Endothelial cell of umbilical vein (primary cell): ENCODE measurements around the gene FAM118A. TPM values are rescaled to one million over a fixed set of nuclear protein-coding genes. Genes with fewer than 3 reads are reported as not detected.
A peak's percentile ranks its signal among the peaks of the same experiment; 100 is the strongest.

ENCODE experiments used
- BruUV-seq: library from RNA; stranded (reverse); fragments of 400-500 nt; replicated peaks from 2 replicates; lab custom pipeline; 2021; lab: Mats Ljungman, UMichigan
- CTCF ChIA-PET: fragments of 300-600, 350-600 bp; sonication (Branson Sonifier 250); formaldehyde crosslinking; loops from one replicate; lab custom pipeline; 2021; ENCODE audit warnings: antibody characterized with exemption, inconsistent platforms; lab: Charles Lee
- POLR2A ChIA-PET: fragments of 300-600, 350-600 bp; sonication (Branson Sonifier 250); formaldehyde crosslinking; loops from one replicate; lab custom pipeline; 2021; ENCODE audit warnings: antibody characterized with exemption, inconsistent platforms; lab: Charles Lee
- DNase-seq: peaks from one replicate; pipeline ENCODE4 v3.0.0-alpha.2; 2011; ENCODE audit warnings: low read depth, low spot score
- FAIRE-seq: peaks from 2 replicates; lab custom pipeline; 2011; peaks lifted over from hg19 to GRCh38; lab: Jason Lieb, UNC
- H2AFZ ChIP-seq: 2 replicates; pipeline ENCODE4 v1.6.0; 2012; ENCODE audit warnings: low read depth, low read length, control low read depth, inconsistent platforms
- H3K27ac ChIP-seq: 2 replicates; pipeline ENCODE4 v1.5.1; 2011; ENCODE audit warnings: low read depth, mild to moderate bottlenecking, control low read depth, low read length, moderate library complexity; ENCODE audit not compliant: insufficient read depth
- H3K27me3 ChIP-seq, 2 experiments: 2 replicates each; pipeline versions ENCODE4 v1.6.0 to v1.6.1; 2011; ENCODE audit warnings: low read length in 2 of 2, mixed read lengths in 1 of 2; ENCODE audit not compliant: control insufficient read depth in 2 of 2, insufficient read depth in 2 of 2
- H3K36me3 ChIP-seq, 2 experiments: 2 replicates in 1 of 2; 3 replicates in 1 of 2; pipeline ENCODE4 v1.5.1; 2011; ENCODE audit warnings: low read length in 2 of 2, mild to moderate bottlenecking in 1 of 2, moderate library complexity in 1 of 2; ENCODE audit not compliant: control insufficient read depth in 2 of 2, insufficient read depth in 2 of 2; ENCODE audit errors: extremely low read depth in 1 of 2
- H3K4me1 ChIP-seq: 3 replicates; pipeline ENCODE4 v1.5.1; 2011; ENCODE audit warnings: mild to moderate bottlenecking, low read length; ENCODE audit not compliant: control insufficient read depth, insufficient read depth; ENCODE audit errors: extremely low read depth
- H3K4me2 ChIP-seq: 2 replicates; pipeline ENCODE4 v1.6.1; 2011; ENCODE audit warnings: low read length, control low read depth, mixed read lengths; ENCODE audit not compliant: insufficient read depth
- H3K4me3 ChIP-seq, 3 experiments: fragments of 200-600 bp in 1 of 3; sonication (generic), shearing (Covaris generic) in 1 of 3; replicated peaks in 1 of 3; 2 replicates each; pipeline ENCODE4 v1.5.1; 2011 to 2016; ENCODE audit warnings: control low read depth in 3 of 3, low read length in 3 of 3, mild to moderate bottlenecking in 2 of 3, inconsistent platforms in 1 of 3, low read depth in 1 of 3, moderate library complexity in 1 of 3; ENCODE audit not compliant: insufficient read depth in 1 of 3
- H3K79me2 ChIP-seq: 2 replicates; pipeline ENCODE4 v1.6.0; 2012; ENCODE audit warnings: low read length, inconsistent platforms; ENCODE audit not compliant: control insufficient read depth, insufficient read depth
- H3K9ac ChIP-seq: replicated peaks from 2 replicates; pipeline ENCODE3; 2011; ENCODE audit warnings: low read length, control low read depth; ENCODE audit not compliant: insufficient read depth; ENCODE audit errors: extremely low read depth
- H3K9me1 ChIP-seq: replicated peaks from 3 replicates; pipeline ENCODE4 v1.6.0; 2011; ENCODE audit warnings: mild to moderate bottlenecking, low read length; ENCODE audit not compliant: control insufficient read depth, insufficient read depth; ENCODE audit errors: extremely low read depth
- H3K9me3 ChIP-seq: replicated peaks from 2 replicates; pipeline ENCODE4 v1.5.1; 2012; ENCODE audit warnings: low read length, inconsistent platforms; ENCODE audit not compliant: control insufficient read depth, insufficient read depth
- H4K20me1 ChIP-seq: replicated peaks from 2 replicates; pipeline ENCODE3; 2011; ENCODE audit warnings: mild to moderate bottlenecking, low read length; ENCODE audit not compliant: control insufficient read depth, insufficient read depth; ENCODE audit errors: extremely low read depth
- EZH2 ChIP-seq: IDR thresholded peaks from 2 replicates; pipeline ENCODE4 v1.6.1; 2012; ENCODE audit warnings: borderline replicate concordance, low read depth, mild to moderate bottlenecking, moderate library complexity, low read length, inconsistent platforms; ENCODE audit not compliant: severe bottlenecking
- FOS ChIP-seq: IDR thresholded peaks from 2 replicates; pipeline ENCODE4 v1.6.1; 2011; ENCODE audit warnings: mild to moderate bottlenecking, low read length, moderate library complexity, borderline replicate concordance; ENCODE audit not compliant: insufficient read depth
- MAX ChIP-seq: IDR thresholded peaks from 2 replicates; pipeline ENCODE4 v1.6.1; 2011; ENCODE audit not compliant: insufficient read depth, insufficient read length
- MYC ChIP-seq: IDR thresholded peaks from one replicate; pipeline ENCODE4 v1.6.1; 2011; ENCODE audit warnings: mild to moderate bottlenecking, low read depth, low read length
- dilution Hi-C: fragments of 300-500 bp; cut with MboI; formaldehyde crosslinking; loops from one replicate; pipeline ENCODE4 v1.15.0; 2019; ENCODE audit warnings: low sequenced_read_pairs; ENCODE audit not compliant: extremely low pct_ligation_motif_present
- intact Hi-C: fragments of 100-400 bp; cut with micrococcal nuclease; formaldehyde crosslinking; loops from one replicate; pipeline ENCODE4 v1.10.0; 2022
- polyA plus RNA-seq, 4 experiments: library from polyadenylated mRNA; depleted of rRNA in 3 of 4; stranded (reverse) in 3 of 4; unstranded in 1 of 4; fragments of >200 nt; gene quantifications; 2 replicates each; pipeline versions ENCODE4 v1.2.1 to v1.2.3, GENCODE V29; 2011 to 2012; ENCODE audit warnings: missing spikeins in 1 of 4
- total RNA-seq: library from RNA; stranded (reverse); gene quantifications from 2 replicates; pipeline ENCODE4 v1.2.3, GENCODE V29; 2021
- TF ChIP-seq, protein P1 (sequence below), 2 donors: IDR thresholded peaks; 1 replicate in 1 of 2; 2 replicates in 1 of 2; pipeline ENCODE4 v1.5.1; 2011; ENCODE audit warnings: low read length in 2 of 2, mild to moderate bottlenecking in 2 of 2, moderate library complexity in 2 of 2, control low read depth in 1 of 2, inconsistent platforms in 1 of 2, low read depth in 1 of 2; ENCODE audit not compliant: insufficient read depth in 1 of 2; ENCODE audit errors: extremely low read depth in 1 of 2

FAM118A gene
- total and polyA plus RNA-seq, 2 donors (not counting 3 experiments of a cell fraction or from before 2014, with no cell fraction given): 20.2 to 25.6 TPM

DNA sequence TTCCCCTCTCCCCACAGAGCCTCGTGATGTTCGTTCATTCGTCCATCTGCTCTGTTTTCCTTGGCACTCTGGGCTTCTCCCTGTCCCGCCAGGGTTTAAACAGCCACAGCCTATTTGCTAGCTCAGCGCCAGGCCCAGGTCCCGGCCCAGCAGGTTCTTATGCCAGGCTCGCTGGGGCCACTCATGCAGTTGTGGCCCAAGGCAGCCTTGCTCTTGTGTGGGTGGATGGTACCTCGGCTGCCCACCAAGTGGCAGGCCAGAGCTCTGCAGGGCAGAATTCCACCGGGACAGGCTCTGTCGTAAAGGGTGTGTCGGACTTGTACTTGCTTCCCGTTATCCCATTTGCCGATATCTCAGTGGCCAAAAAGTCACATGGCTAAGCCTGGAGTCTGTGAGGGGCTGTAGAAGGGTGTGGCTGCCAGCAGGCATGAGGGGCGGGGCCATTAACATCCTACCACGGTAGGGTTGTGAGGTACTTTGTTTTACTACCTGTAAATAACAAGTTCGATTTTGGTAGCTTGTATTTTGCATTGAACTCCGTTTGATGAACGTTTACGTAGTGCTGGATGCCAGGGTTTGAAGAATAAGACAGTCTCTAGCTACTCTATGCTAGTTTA is 7.9 kb downstream of the FAM118A start:
- dilution Hi-C loops: no loop called here
- H4K20me1 ChIP-seq: no peaks in the 10 kb centered on the region
- H2AFZ ChIP-seq: peak overlapping the region; percentile 17
- no peaks in the 10 kb centered on the region for H3K9me3 ChIP-seq
- no peaks in the 10 kb centered on the region for H3K9me1 ChIP-seq
- intact Hi-C loops: loop anchor here (1.0 to 10.0 kb wide), 7 partner anchors 8 to 1293 kb away; partner anchors contain the start of genes FAM118A, PARVB, RIBC2 and SMC1B
- FAIRE-seq (peak; percentile 75), DNase-seq (peak; percentile 91)
- TSS peak; percentile 95 for BruUV-seq
- CTCF ChIA-PET: interaction anchor here (0.7 to 2.6 kb wide), 20 partner anchors 9 to 235 kb away, joined by 3 to 22 read pairs (median 4); partner anchors contain the start of genes RIBC2 and SMC1B
- H3K27me3 ChIP-seq: no peaks in the 10 kb centered on the region
- peaks cover 60% of the 10 kb centered on the region for H3K79me2 ChIP-seq
- H3K36me3 ChIP-seq: peaks cover 4 to 5% of the 10 kb centered on the region in 2 experiments
- H3K4me2 ChIP-seq: peak overlapping the region; percentile 80
- POLR2A ChIA-PET: interaction anchor here (0.7 to 1.4 kb wide), 2 partner anchors 11 to 17 kb away, joined by 3 to 4 read pairs; no protein-coding TSS in a partner anchor
- peaks cover 33% of the 10 kb centered on the region for H3K4me1 ChIP-seq
- H3K9ac ChIP-seq: peak overlapping the region; percentile 96
- peak overlapping the region in 1 of 3 experiments; percentile 44 for H3K4me3 ChIP-seq
- no peak for TF ChIP-seq MYC
- TF ChIP-seq, protein P1, sequence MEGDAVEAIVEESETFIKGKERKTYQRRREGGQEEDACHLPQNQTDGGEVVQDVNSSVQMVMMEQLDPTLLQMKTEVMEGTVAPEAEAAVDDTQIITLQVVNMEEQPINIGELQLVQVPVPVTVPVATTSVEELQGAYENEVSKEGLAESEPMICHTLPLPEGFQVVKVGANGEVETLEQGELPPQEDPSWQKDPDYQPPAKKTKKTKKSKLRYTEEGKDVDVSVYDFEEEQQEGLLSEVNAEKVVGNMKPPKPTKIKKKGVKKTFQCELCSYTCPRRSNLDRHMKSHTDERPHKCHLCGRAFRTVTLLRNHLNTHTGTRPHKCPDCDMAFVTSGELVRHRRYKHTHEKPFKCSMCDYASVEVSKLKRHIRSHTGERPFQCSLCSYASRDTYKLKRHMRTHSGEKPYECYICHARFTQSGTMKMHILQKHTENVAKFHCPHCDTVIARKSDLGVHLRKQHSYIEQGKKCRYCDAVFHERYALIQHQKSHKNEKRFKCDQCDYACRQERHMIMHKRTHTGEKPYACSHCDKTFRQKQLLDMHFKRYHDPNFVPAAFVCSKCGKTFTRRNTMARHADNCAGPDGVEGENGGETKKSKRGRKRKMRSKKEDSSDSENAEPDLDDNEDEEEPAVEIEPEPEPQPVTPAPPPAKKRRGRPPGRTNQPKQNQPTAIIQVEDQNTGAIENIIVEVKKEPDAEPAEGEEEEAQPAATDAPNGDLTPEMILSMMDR (IDR thresholded peaks at IDR 0.05; ENCODE audit: extremely low read depth in 1 of 2, insufficient read depth in 1 of 2, low read depth in 1 of 2, low read length in 2 of 2): peak; percentile 62 to 83
- no peak for TF ChIP-seq FOS
- TF ChIP-seq MAX: peak; percentile 29
- no peak for TF ChIP-seq EZH2
- peak overlapping the region; percentile 99 for H3K27ac ChIP-seq
